Activated CD4-positive, alpha-beta T cell treated with anti-CD3 and anti-CD28 coated beads, Interleukin-2, amount 50 U/mL, for 48 hours (primary cell): ENCODE data around the gene BPIFB1.

Experiments used
- DNase-seq, 2 experiments: peaks; one replicate each; pipeline ENCODE4 v3.0.0-alpha.2; 2020

BPIFB1 gene

DNA sequence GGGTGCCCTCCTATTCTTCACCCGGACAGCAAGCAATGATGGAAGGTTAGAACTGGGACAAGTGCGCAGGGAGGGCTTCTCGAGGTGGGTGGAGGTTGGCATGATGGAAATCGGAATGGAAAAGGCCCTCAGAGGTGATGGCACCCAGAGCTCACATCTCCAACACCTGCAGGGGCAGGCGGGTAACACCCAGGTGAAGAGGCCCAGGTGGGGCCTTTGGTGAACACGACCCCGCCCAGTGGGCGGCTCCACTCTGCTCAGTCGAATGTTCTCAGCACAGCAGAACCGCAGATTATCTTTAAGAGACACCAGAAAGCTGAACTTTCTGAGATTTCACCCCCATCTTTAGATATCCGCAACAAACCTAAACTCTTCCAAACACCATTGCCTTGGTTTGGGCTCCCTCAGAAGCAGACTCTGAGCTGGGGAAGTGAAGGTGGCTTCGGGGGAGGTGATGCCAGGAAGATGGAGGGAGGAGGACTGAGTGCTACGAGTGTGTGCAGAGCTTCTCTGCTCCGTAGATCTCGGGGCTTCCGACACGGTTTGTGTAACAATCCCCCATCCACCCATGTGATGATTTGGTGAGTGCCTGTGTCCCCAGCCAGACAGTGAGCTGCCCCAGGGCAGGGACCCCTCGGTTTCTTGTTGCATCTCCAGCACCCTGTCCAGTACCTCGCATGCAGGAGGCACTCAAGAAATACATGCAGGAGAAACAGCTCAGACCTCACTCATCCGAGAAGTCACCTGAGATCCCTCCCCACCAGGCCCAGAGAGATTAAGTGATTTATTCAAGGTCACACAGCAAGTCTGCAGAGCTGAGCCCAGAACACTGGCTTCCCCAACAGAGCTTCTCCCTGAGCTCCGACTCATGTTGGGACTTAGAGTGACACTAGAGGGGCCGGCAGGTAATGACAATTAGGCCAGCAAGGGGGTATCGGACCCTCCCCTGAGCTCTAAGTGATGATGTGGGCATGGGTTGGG, 45.4 kb downstream of the BPIFB1 start:
- no peak for DNase-seq

DNA sequence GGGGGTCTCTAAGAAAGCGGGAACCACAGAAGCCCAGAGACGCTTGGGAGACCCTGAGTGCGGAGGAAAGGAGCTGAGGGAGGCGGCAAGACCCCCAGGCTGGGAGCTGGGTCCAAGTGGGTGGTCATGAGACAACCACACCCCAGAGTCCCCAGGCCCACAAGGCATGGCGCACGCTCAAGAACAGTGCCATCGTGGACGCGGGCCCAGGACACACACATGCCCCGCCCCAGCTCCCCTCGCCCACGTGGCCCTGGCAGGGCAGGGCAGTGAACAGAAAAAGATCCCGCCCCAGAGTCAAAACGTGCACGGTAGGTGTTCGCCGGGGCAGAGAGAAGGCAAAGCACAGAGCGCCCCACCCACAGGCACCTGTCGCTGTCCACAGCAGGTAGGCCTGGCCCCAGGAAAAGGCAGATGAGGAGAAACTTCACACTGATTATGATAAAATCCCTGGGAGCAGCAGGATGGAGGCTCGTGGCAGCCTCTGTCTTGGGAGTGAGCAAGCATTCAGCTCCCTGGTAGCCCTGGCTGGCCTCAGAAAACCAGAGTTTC, 50.0 kb downstream of the BPIFB1 start:
- no peak for DNase-seq

DNA sequence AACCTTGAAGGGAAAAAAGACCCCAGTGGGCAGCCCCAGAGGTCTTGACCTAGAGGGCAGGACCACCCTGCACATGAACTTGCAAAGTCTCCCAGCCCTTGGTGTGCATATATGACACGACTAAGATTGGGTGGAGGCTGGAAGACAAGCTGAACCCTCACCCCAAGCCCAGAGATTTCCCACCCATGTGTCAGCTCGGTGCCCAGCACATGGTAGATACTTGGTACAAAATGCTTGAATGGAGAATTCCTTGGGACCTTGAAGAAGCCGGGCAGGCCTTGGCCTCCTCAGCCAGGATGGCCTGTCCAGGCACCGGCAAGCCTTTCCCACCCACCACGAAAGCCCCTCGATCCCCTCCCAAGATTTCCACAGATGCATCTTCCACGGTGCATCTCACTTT, 50.6 kb downstream of the BPIFB1 start:
- DNase-seq, result no peak

DNA sequence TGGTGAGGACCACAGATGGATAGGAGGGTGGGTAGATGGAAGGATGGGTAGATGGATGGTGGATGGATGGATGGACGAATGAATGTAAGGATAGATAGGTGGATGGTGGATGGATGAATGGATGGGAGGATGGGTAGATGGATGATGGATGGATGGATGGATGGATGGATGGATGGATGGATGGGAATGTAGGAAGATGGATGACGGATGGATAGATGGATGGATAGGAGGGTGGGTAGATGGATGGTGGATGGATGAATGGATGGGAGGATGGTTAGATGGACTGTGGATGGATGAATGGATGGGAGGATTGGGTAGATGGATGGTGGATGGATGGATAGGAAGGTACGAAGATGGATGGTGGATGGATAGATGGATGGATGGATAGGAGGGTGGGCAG, 51.1 kb downstream of the BPIFB1 start:
- DNase-seq, result no peak

DNA sequence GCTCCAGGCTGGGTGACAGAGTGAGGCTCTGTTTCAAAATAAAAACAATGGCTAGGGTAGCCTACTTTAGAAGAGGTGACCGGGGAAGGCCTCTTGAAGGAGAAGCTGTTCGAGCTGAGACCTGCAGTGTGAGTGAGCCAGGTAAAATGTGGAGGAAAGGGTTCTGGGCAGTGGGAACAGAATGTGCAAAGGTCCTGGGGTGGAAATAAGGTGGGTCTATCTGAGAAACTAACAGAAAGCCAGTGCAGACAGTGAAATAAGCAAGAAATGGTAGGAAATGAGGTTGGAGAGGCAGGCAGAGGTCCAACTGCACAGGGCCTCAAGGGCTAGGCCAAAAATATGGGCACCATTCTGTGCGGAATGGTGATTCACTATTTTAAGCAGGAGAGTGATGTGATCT, 53.4 kb downstream of the BPIFB1 start:
- DNase-seq, result no peak

DNA sequence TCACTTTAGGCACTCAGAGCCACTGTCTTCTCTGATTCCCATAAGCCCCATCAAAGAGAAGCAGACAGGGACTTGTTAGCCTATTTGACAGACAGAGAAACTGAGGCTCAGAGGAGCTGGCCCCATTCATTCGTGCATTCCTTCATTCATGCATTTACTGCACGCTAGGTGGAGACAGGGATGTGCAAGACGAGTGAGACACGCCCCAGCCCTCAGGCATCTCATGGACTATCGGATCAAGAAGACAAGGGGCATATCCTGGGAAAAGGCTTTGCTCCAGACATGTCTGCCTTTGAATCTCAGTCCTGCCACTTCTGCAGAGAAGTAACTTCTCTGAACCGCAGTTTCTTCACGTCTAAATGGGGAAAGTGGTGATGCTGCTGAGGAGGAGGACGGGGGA, 54.1 kb downstream of the BPIFB1 start:
- no peak for DNase-seq

DNA sequence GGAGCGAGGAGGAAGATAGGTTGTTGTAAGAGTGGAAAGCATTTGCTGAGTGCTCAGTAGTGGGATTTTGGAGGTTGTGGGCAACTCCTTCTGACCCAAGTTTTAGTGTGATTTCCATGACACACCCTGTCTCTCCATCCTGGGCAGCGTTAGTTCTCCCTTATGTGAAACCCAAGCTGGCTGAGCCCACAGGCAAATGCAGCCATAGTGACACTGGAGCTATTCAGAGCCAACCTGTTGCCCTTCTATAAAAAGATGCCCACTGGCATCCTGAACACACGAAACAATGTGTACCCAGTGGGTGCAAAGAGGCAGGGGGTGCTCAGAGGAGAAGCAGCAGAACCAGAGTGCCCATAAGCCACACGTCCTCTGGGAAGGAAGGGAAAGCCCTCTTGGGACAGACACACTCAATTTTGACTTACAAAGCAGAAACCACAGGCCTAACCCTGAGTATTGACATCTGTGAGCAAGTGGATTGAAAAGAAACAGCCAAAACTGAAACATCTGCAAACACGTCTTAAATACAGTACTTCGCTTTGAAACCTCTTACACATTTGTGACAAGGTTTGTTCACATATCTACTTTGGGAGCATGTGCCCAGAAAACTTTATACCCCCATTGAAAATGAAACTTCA, 54.6 kb downstream of the BPIFB1 start:
- no peak for DNase-seq

DNA sequence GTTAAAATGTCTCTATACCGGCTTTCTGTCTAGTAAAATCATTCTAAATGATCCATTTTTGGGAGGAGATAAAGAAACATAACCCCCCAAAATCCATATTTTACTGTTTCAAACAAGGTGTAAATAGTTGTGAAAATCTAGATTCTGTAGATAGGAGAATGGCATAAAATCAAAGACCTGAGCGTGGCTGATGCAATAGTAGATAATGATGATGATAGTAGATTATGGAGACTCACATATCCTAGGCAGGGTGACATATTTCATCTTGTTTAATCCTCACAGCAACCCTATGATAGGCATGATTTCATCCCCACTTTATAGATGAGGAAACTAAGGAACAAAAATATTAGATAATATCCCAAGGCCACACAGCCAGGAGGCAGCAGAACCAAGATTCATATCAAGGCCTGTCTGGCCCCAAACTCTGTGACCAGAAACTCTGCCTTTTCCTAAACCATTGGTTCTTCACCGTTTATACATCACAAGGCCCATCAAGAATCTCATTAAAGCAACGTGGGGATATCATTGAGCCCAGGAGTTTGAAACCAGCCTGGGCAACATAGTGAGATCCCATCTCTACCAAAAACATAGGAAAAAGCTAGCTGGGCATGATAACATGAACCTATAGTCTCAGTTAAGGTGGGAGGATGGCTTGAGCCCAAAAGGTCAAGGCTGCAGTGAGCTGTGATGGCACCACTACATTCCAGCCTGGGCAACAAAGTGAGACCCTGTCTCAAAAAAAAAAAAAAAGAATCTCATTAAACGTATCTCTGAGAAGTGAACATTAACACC, 55.6 kb downstream of the BPIFB1 start:
- DNase-seq, result no peak

DNA sequence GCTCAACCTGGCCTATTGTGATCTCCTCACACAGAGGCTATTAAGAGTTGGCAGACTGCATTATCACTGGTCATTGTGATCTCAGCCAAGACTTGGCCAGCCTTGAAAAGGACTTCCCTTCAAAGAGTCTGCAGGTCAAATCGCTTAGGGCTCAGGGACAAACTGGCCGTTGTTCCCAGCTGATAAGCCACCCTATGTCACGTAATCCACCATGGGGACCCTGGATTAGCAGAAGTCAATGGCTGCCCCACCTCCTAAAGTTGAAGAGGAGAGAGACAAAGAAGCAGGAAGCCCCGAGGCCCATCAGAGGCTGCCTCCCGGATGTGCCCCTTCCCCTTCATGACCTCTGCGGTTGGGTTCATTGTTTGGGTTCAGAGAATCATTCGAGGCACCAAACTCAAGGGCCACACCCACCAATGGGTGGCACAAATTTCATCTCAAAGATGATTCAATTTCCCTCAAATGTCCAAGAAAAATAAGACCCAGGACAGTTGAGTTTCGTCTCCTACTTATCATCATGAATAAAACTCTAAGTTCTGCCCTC, 56.6 kb downstream of the BPIFB1 start:
- DNase-seq, result no peak

DNA sequence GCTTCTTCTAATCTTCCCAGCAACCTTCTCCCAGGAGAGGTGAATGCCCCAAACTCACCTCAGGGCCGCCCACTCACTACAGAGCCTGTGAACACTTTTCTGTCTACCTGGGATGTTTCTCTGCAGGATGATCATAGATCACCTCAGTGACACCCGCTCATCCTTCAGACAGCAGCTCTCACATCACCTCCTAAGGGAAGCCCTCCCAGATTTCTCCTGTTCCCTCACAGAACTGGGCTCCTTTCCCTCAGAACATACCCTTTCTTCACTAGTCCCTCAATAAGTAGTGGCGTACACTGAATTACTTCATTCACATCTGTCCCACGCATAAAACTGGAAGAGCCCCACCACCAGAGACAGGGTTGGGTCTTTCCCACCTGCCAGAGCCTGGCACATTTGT, 60.5 kb downstream of the BPIFB1 start:
- no peak for DNase-seq

DNA sequence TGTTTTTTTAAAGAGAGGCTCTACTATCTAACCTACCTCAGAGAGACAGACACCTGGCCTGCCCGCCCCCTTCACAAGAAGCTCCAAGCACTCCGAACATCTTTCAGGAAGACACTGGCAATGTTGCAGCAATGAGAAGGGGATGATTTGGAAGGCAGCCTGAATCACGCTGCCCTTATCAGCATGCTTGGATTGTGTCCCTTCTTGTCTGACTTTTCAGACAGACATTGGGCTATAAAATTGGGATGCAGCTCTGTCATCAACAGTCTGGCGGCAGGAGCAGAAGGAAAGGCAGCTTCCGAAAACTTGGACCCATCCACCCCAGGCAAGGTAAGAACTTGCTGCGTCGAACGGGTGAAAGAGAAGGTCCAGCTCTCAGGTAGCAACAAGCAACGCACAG, 62.3 kb downstream of the BPIFB1 start:
- DNase-seq, result no peak

DNA sequence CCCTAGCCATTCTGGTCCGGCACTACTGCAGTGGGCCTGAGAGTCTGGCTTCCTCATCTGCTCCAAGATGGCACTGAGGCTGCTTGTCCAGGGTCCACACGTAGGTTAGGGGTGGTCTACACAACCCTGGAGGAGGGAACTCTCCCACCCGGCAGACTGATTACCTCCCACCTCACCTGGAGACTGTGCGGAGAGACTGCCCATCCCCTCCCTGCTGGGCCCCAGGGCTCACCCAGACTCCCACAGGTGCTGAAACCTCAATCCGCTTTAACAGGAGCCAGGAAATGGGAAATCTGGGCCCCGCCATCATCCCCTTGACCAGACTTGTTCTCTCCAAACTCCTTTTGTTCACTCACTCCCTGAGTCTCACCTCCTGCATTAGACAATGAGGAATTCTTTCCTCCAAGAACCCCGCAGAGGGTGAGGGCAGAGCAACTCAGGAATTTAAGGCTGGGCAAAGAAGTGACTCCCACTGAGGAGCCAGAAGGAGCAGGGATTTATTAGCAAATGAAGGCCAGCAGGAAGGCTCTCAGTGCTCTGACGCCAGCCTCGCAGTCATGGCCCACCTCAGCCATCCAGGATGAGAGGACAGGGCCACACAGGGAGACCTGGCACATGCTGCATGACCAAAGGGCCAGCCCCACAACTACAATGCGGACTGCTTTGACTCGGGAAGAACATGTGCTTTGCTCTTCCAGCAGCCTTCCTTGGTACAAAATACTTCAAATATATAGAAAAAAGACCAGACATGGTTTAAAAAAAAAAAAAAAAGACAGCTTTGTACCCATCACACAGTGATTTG, 65.3 kb downstream of the BPIFB1 start:
- no peak for DNase-seq

DNA sequence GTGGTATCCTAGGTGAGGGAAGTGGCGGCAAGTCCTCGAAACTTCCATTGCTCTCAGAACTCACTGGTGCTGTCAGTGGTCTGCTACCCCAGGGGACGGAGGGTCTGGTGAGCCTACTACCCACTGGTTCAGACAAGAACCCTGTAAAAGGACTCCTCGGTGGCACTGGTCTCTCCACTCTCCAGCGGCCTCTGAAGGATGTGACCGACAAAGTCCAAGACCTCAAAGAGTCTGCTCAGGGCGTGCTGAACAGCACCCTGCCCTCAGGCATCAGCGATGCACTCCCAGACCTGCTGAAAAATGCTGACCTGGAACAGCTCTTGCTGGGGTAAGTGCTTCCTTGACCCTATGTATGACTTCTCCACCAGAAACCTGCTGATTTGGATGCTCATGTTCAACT, 66.5 kb downstream of the BPIFB1 start:
- DNase-seq, result no peak

DNA sequence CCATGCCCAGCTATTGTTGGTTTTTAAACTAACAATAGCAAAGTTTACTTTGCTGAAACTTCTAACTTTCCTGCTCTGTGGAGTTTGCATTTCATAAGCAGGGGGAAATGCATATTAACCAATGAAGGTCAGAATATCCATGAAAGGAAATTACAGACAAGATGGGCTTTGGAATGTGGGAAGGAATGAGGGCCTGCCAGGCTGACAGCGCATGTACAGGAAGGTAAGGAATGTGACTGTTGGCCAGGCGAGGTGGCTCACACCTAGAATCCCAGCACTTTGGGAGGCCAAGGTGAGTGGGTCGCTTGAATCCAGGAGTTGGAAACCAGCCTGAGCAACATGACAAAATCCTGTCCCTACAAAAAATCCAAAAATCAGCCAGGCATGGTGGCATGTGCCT, 68.7 kb downstream of the BPIFB1 start:
- no peak for DNase-seq

DNA sequence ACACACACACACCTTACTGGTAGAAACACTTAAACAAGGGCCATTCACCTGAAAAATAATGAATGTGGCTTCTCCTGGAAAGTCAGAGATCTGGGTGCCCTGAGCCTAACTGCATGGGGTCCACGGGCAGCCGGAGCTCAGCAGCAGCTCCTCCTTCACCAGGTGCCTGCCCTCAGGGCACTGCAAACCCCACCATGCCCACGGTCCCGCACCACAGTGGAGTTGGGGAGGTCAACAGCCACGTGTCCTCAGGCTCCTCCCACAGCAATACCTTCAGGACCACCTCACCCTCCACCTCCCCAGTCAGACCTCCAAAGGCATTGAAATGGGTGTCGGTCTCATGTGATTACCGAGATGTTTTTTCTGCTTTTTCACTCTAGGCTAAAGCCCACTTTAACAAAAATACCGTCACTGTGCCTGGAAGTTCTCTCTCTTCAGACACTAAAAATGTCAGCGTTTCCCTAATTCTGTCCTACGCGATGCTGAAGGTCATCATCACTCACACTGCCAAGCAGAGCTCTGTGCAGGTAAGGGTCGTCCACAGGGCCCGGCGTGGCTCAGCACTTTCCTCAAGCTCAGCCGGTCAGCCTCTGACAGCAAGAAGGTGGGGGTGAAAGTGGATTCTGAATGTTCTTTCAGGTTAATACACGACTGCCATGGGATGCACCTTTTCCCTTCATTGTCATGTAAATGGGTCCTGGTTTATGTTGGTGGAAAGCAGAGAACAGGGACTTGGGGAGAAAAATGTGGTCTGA, 69.4 kb downstream of the BPIFB1 start:
- DNase-seq, result no peak

DNA sequence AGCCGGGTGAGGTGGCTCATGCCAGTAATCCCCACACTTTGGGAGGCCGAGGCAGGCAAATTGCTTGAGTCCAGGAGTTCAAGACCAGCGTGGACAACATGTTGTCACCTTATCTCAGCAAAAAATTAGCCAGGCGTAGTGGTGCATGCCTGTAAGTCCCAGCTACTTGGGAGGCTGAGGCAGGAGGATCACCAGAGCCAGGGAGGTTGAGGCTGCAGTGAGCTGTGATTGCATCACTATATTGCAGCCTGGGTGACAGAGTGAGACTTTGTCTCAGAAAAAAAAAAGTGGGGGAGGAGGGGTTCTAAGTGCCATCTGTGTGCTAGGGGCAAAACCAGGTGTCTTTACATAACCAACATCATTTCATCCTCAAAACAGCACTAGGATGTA, 70.0 kb downstream of the BPIFB1 start:
- no peak for DNase-seq
